HepG2 (cell line): ENCODE results near the gene TSTD1. TPM values are rescaled to one million over a fixed set of nuclear protein-coding genes. Genes with fewer than 3 reads are reported as not detected.
A peak's percentile ranks its signal among the peaks of the same experiment; 100 is the strongest.

Experiments used
- ARHGAP35 ChIP-seq: sonication (generic); formaldehyde crosslinking; IDR thresholded peaks from 2 replicates; pipeline ENCODE4 v1.9.0; 2022; ENCODE audit warnings: mild to moderate bottlenecking, inconsistent platforms, moderate library complexity, missing genetic modification reagents, borderline replicate concordance
- CHD4 ChIP-seq: fragments of 200-600 bp; sonication (generic); IDR thresholded peaks from 2 replicates; pipeline ENCODE4 v1.7.0; 2017; ENCODE audit warnings: mild to moderate bottlenecking, low read length, borderline replicate concordance
- HES4 ChIP-seq: sonication (generic); formaldehyde crosslinking; IDR thresholded peaks from 2 replicates; pipeline ENCODE4 v1.9.0; 2021; ENCODE audit warnings: mild to moderate bottlenecking, missing genetic modification reagents, borderline replicate concordance
- KDM1A ChIP-seq: IDR thresholded peaks from 2 replicates; pipeline ENCODE4 v1.6.1; 2016; ENCODE audit warnings: missing compliant biosample characterization
- KDM6A ChIP-seq: IDR thresholded peaks from 2 replicates; pipeline ENCODE4 v1.6.1; 2016; ENCODE audit warnings: low read depth
- KLF15 ChIP-seq: sonication (generic); formaldehyde crosslinking; IDR thresholded peaks from 2 replicates; pipeline ENCODE4 v1.8.1; 2023; ENCODE audit warnings: borderline replicate concordance, mild to moderate bottlenecking, inconsistent platforms, missing genetic modification reagents, mixed read lengths
- MEF2D ChIP-seq: sonication (generic); formaldehyde crosslinking; IDR thresholded peaks from 2 replicates; pipeline ENCODE4 v1.5.1; 2020; ENCODE audit warnings: mild to moderate bottlenecking, missing genetic modification reagents
- RARA ChIP-seq: IDR thresholded peaks from 2 replicates; pipeline ENCODE4 v1.6.1; 2016; ENCODE audit warnings: missing genetic modification reagents, missing compliant biosample characterization
- SIX1 ChIP-seq: sonication (generic); formaldehyde crosslinking; IDR thresholded peaks from 2 replicates; pipeline ENCODE4 v1.4.0; 2020; ENCODE audit warnings: missing genetic modification reagents, borderline replicate concordance
- SNAPC2 ChIP-seq: sonication (generic); formaldehyde crosslinking; IDR thresholded peaks from 2 replicates; pipeline ENCODE4 v1.8.1; 2022; ENCODE audit warnings: mild to moderate bottlenecking, missing genetic modification reagents
- STAT6 ChIP-seq: sonication (generic); formaldehyde crosslinking; IDR thresholded peaks from 2 replicates; pipeline ENCODE4 v1.4.0; 2020; ENCODE audit warnings: missing genetic modification reagents, mild to moderate bottlenecking, borderline replicate concordance
- TFDP1 ChIP-seq: IDR thresholded peaks from 2 replicates; pipeline ENCODE4 v1.6.1; 2016; ENCODE audit warnings: missing compliant biosample characterization, missing genetic modification reagents, borderline replicate concordance
- TRAFD1 ChIP-seq: sonication (generic); formaldehyde crosslinking; IDR thresholded peaks from 2 replicates; pipeline ENCODE4 v1.5.1; 2020; ENCODE audit warnings: missing genetic modification reagents, mild to moderate bottlenecking, borderline replicate concordance
- ZGPAT ChIP-seq: IDR thresholded peaks from 2 replicates; pipeline ENCODE4 v1.6.1; 2016; ENCODE audit warnings: mild to moderate bottlenecking
- ZIK1 ChIP-seq: sonication (generic); formaldehyde crosslinking; IDR thresholded peaks from 2 replicates; pipeline ENCODE4 v1.5.0; 2020; ENCODE audit warnings: mild to moderate bottlenecking, low read depth, missing genetic modification reagents, borderline replicate concordance
- ZNF292 ChIP-seq: sonication (generic); formaldehyde crosslinking; IDR thresholded peaks from 2 replicates; pipeline ENCODE4 v1.8.1; 2022; ENCODE audit warnings: mild to moderate bottlenecking, low read depth, missing genetic modification reagents, borderline replicate concordance
- ZNF550 ChIP-seq: sonication (generic); formaldehyde crosslinking; IDR thresholded peaks from 2 replicates; pipeline ENCODE4 v1.4.0; 2020; ENCODE audit warnings: mild to moderate bottlenecking, missing genetic modification reagents, borderline replicate concordance
- ZNF607 ChIP-seq: sonication (generic); formaldehyde crosslinking; IDR thresholded peaks from 2 replicates; pipeline ENCODE4 v1.5.1; 2020; ENCODE audit warnings: missing genetic modification reagents, mild to moderate bottlenecking, borderline replicate concordance
- ZNF674 ChIP-seq: sonication (generic); formaldehyde crosslinking; IDR thresholded peaks from 2 replicates; pipeline ENCODE4 v1.5.0; 2020; ENCODE audit warnings: low read depth, mild to moderate bottlenecking, missing genetic modification reagents
- ZNF709 ChIP-seq: sonication (generic); formaldehyde crosslinking; IDR thresholded peaks from 2 replicates; pipeline ENCODE4 v1.5.0; 2020; ENCODE audit warnings: mild to moderate bottlenecking, missing genetic modification reagents
- ZNF749 ChIP-seq: sonication (generic); formaldehyde crosslinking; IDR thresholded peaks from 2 replicates; pipeline ENCODE4 v1.8.0; 2022; ENCODE audit warnings: mild to moderate bottlenecking, missing genetic modification reagents, moderate library complexity, borderline replicate concordance
- polyA plus RNA-seq, 8 experiments: library from polyadenylated mRNA; depleted of rRNA in 3 of 8; stranded (reverse) in 7 of 8; unstranded in 1 of 8; fragments of >200 nt; fragmentation: Illumina TruSeq in 4 of 8; extraction: Trizol in 4 of 8; gene quantifications; 2 replicates each; pipeline versions ENCODE4 v1.2.1 to v1.2.3, GENCODE V29; 2011 to 2016; ENCODE audit warnings: low read depth in 4 of 8, missing spikeins in 1 of 8, mixed read lengths in 1 of 8; ENCODE audit not compliant: insufficient read depth in 1 of 8
- total RNA-seq, 5 experiments: library from RNA; depleted of rRNA; stranded (reverse); fragments of >200 nt; fragmentation: Illumina TruSeq; extraction: Trizol; gene quantifications; 2 replicates each; pipeline ENCODE4 v1.2.3, GENCODE V29; 2016; ENCODE audit warnings: low read depth in 1 of 5

The TSTD1 gene
- total and polyA plus RNA-seq, 2 of the 13 experiments (the other 11 are each of a cell fraction or from before 2014, with no cell fraction given) = 0.15 to 0.31 TPM

- TF ChIP-seq STAT6 (CRISPR knock-in tag) (no peak), SIX1 (CRISPR knock-in tag) (no peak), ZNF550 (CRISPR knock-in tag) (no peak), KLF15 (CRISPR knock-in tag) (no peak), TFDP1 (CRISPR knock-in tag) (no peak), ZGPAT (CRISPR knock-in tag) (no peak), HES4 (CRISPR knock-in tag) (no peak), ZNF674 (CRISPR knock-in tag) (no peak), ZNF709 (0 out of 2 replicates have a peak, but pooled peaks have one; percentile 29), CHD4 (no peak), ZIK1 (CRISPR knock-in tag) (no peak), RARA (peak; percentile 84), ZNF292 (CRISPR knock-in tag) (no peak), ARHGAP35 (CRISPR knock-in tag) (no peak), KDM1A (CRISPR knock-in tag) (no peak), ZNF749 (CRISPR knock-in tag) (no peak), SNAPC2 (CRISPR knock-in tag) (no peak), MEF2D (no peak), TRAFD1 (CRISPR knock-in tag) (no peak), KDM6A (no peak), ZNF607 (CRISPR knock-in tag) (no peak; the same call in 1 of the 2 replicates)
Measured at GRCh38 chr1:161072751-161073449, 34.1 kb upstream of the TSTD1 start (continued).
